GM20000 (cell line): ENCODE data around the gene VAMP5.

Experiments
- DNase-seq: peaks from one replicate; pipeline ENCODE4 v3.0.0; 2012; ENCODE audit warnings: low spot score
- CTCF ChIP-seq: IDR thresholded peaks from 2 replicates; pipeline ENCODE4 v1.5.1; 2012; ENCODE audit warnings: mild to moderate bottlenecking, control low read depth; ENCODE audit errors: extremely low read depth, missing control alignments

VAMP5 gene

GRCh38 chr2:85593023-85593422, 8.8 kb downstream of the VAMP5 start:
- no peak for DNase-seq
- TF ChIP-seq CTCF, result no peak

- no peak for DNase-seq
- TF ChIP-seq CTCF, result no peak
Observed at GRCh38 chr2:85594715-85595300, 10.6 kb downstream of the VAMP5 start.

- DNase-seq, result peak; percentile 94
- TF ChIP-seq CTCF, result no peak
Observed at GRCh38 chr2:85595301-85596025, 11.2 kb downstream of the VAMP5 start, which contains the start of gene RNF181. TSS of gene RNF181 (plus strand) at chr2:85595745. CDS start at chr2:85595764, 19 bp downstream.

- no peak for TF ChIP-seq CTCF
- no peak for DNase-seq
Observed at GRCh38 chr2:85596026-85596333, 11.7 kb downstream of the VAMP5 start.

- no peak for TF ChIP-seq CTCF
- no peak for DNase-seq
Observed at GRCh38 chr2:85596486-85597143, 12.4 kb downstream of the VAMP5 start.

GRCh38 chr2:85597241-85597640, 13.0 kb downstream of the VAMP5 start:
- DNase-seq, result no peak

More at GRCh38 chr2:85597241-85597640, 13.0 kb downstream of the VAMP5 start:
- no peak for TF ChIP-seq CTCF
